A549 (cell line): ENCODE measurements around the gene WDR20.

Source experiments
- CEBPB ChIP-seq, 2 experiments: fragments of >200 bp in 1 of 2; sonication (Bioruptor Twin) in 1 of 2; formaldehyde crosslinking in 1 of 2; IDR thresholded peaks; 2 replicates each; pipeline ENCODE4 v1.6.1; 2012 to 2016
- MAZ ChIP-seq: fragments of 150-350 bp; IDR thresholded peaks from 2 replicates; pipeline ENCODE4 v1.6.1; 2014; ENCODE audit warnings: antibody characterized with exemption, low read depth, low read length, borderline replicate concordance
- POLR2A ChIP-seq: IDR thresholded peaks from 2 replicates; pipeline ENCODE4 v1.6.1; 2012; ENCODE audit warnings: mild to moderate bottlenecking, low read length
- RCOR1 ChIP-seq: fragments of 150-350 bp; IDR thresholded peaks from 2 replicates; pipeline ENCODE4 v1.6.1; 2014; ENCODE audit warnings: antibody characterized with exemption, low read length, low read depth
- TF ChIP-seq, protein P1 (sequence below): fragments of >200 bp; sonication (Bioruptor Twin); formaldehyde crosslinking; IDR thresholded peaks from 3 replicates; pipeline ENCODE4 v1.5.1; 2016

DNA sequence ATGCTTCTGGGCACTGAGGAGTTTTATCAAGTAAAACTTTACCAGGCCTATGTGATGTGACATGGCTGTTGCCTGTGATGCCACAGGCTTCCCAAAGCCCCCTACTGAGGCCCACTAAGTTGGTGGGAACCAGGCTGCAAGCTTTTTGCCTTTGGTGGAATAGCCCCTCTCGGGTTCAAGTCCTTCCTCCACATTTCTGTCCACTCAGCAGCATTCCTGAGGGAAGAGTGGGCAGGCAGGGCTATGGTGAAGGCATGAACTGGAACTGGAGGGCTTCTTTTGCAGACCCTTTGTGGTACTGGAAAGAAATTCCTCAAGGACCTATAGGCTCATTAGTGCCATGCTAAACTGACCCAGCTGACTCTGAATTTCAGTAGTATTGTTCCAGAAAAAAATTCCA is 48.5 kb downstream of the WDR20 start:
- TF ChIP-seq, protein P1, sequence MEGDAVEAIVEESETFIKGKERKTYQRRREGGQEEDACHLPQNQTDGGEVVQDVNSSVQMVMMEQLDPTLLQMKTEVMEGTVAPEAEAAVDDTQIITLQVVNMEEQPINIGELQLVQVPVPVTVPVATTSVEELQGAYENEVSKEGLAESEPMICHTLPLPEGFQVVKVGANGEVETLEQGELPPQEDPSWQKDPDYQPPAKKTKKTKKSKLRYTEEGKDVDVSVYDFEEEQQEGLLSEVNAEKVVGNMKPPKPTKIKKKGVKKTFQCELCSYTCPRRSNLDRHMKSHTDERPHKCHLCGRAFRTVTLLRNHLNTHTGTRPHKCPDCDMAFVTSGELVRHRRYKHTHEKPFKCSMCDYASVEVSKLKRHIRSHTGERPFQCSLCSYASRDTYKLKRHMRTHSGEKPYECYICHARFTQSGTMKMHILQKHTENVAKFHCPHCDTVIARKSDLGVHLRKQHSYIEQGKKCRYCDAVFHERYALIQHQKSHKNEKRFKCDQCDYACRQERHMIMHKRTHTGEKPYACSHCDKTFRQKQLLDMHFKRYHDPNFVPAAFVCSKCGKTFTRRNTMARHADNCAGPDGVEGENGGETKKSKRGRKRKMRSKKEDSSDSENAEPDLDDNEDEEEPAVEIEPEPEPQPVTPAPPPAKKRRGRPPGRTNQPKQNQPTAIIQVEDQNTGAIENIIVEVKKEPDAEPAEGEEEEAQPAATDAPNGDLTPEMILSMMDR: no peak
- TF ChIP-seq CEBPB (IDR thresholded peaks at IDR 0.05): no peak
- no peak for TF ChIP-seq RCOR1
- no peak for TF ChIP-seq POLR2A
- TF ChIP-seq MAZ: no peak
